PC-3 (cell line): ENCODE results near the gene TNFSF9. TPM values are rescaled to one million over a fixed set of nuclear protein-coding genes. Genes with fewer than 3 reads are reported as not detected.

ENCODE experiments used
- ATAC-seq: fragments of 200-7000 bp; cut with Tn5 transposase; 2 replicates; pipeline ENCODE4 v1.9.1; 2020; ENCODE audit warnings: mild to moderate bottlenecking, moderate library complexity
- Bru-seq: library from RNA; stranded (reverse); fragments of 400-500 nt; gene quantifications from one replicate; lab custom pipeline; 2021; lab: Mats Ljungman, UMichigan
- BruChase-seq, 2 experiments: library from RNA; stranded (reverse); fragments of 400-500 nt; gene quantifications; one replicate each; lab custom pipeline; 2021; lab: Mats Ljungman, UMichigan
- BruUV-seq: library from RNA; stranded (reverse); fragments of 400-500 nt; replicated peaks from 2 replicates; lab custom pipeline; 2021; lab: Mats Ljungman, UMichigan
- CTCF ChIA-PET: fragments of 300-600 bp; sonication (Branson Sonifier 250); formaldehyde crosslinking; loops from one replicate; lab custom pipeline; 2022; ENCODE audit warnings: antibody characterized with exemption; lab: Charles Lee
- POLR2A ChIA-PET: fragments of 300-600 bp; sonication (Branson Sonifier 250); formaldehyde crosslinking; loops from one replicate; lab custom pipeline; 2022; ENCODE audit warnings: antibody characterized with exemption; ENCODE audit not compliant: unreplicated experiment; lab: Charles Lee
- DNase-seq: peaks from one replicate; pipeline ENCODE4 v3.0.0-alpha.2; 2015
- H2AFZ ChIP-seq: fragments of 300-600 bp; sonication (generic); 2 replicates; pipeline ENCODE4 v1.6.0; 2016; ENCODE audit warnings: antibody characterized with exemption, low read length
- H3F3A ChIP-seq: fragments of 300-600 bp; sonication (generic); one replicate; pipeline ENCODE4 v1.6.0; 2017; ENCODE audit warnings: antibody characterized with exemption, low read length, control low read depth, mild to moderate bottlenecking; ENCODE audit not compliant: unreplicated experiment
- H3K27ac ChIP-seq: fragments of 300-600 bp; sonication (generic); 2 replicates; pipeline ENCODE4 v1.5.1; 2016; ENCODE audit warnings: mild to moderate bottlenecking, low read length
- H3K27me3 ChIP-seq: fragments of 300-600 bp; sonication (generic); 2 replicates; pipeline ENCODE4 v1.6.1; 2016; ENCODE audit warnings: low read length, mixed read lengths
- H3K36me3 ChIP-seq: fragments of 300-600 bp; sonication (generic); 2 replicates; pipeline ENCODE4 v1.6.1; 2016; ENCODE audit warnings: low read depth, mixed run types, low read length, mixed read lengths
- H3K4me1 ChIP-seq: fragments of 300-600 bp; sonication (generic); 2 replicates; pipeline ENCODE4 v1.5.1; 2016; ENCODE audit warnings: low read length; ENCODE audit not compliant: insufficient read depth
- H3K4me2 ChIP-seq: fragments of 300-600 bp; sonication (generic); 2 replicates; pipeline ENCODE4 v1.6.0; 2016; ENCODE audit warnings: low read length
- H3K4me3 ChIP-seq: fragments of 300-600 bp; sonication (generic); 2 replicates; pipeline ENCODE4 v1.5.1; 2016; ENCODE audit warnings: mild to moderate bottlenecking, low read length, mixed read lengths
- H3K79me2 ChIP-seq: fragments of 300-600 bp; sonication (generic); 2 replicates; pipeline ENCODE4 v1.6.1; 2017; ENCODE audit warnings: low read length, mixed read lengths
- H3K9ac ChIP-seq: fragments of 300-600 bp; sonication (generic); 2 replicates; pipeline ENCODE4 v1.6.0; 2016; ENCODE audit warnings: mild to moderate bottlenecking, low read length
- H3K9me2 ChIP-seq: fragments of 300-600 bp; sonication (generic); replicated peaks from 2 replicates; pipeline ENCODE4 v1.6.1; 2016; ENCODE audit warnings: mixed run types, low read length, mixed read lengths
- H3K9me3 ChIP-seq: fragments of 300-600 bp; sonication (generic); 2 replicates; pipeline ENCODE4 v1.6.1; 2016; ENCODE audit warnings: low read length, mixed read lengths
- H4K20me1 ChIP-seq: fragments of 300-600 bp; sonication (generic); 2 replicates; pipeline ENCODE4 v1.6.1; 2016; ENCODE audit warnings: low read length, mixed read lengths
- EZH2 ChIP-seq: fragments of 300-600 bp; sonication (generic); IDR thresholded peaks from one replicate; pipeline ENCODE4 v1.6.1; 2017; ENCODE audit warnings: antibody characterized with exemption, mild to moderate bottlenecking, low read length; ENCODE audit not compliant: unreplicated experiment
- EZH2phosphoT487 ChIP-seq: fragments of 300-600 bp; sonication (generic); IDR thresholded peaks from 2 replicates; pipeline ENCODE4 v1.6.1; 2018; ENCODE audit warnings: mild to moderate bottlenecking, antibody characterized with exemption, low read length, borderline replicate concordance
- intact Hi-C: fragments of 100-400 bp; cut with micrococcal nuclease; formaldehyde crosslinking; loops from 2 replicates; pipeline ENCODE4 v1.9.0; 2023
- long read RNA-seq: library from polyadenylated mRNA; unstranded; transcript quantifications from one replicate; pipeline ENCODE4 v2.0.0, GENCODE V29; 2021; ENCODE audit not compliant: unreplicated experiment
- total RNA-seq: library from RNA; depleted of rRNA; stranded (reverse); fragments of >200 nt; gene quantifications from 2 replicates; pipeline ENCODE4 v1.2.3, GENCODE V29; 2014; rRNA removed
- TF ChIP-seq, protein P1 (sequence below): fragments of 300-600 bp; sonication (generic); conservative IDR thresholded peaks from 2 replicates; pipeline ENCODE4 v1.5.1; 2017; ENCODE audit warnings: antibody characterized with exemption, low read depth, mild to moderate bottlenecking, low read length

TNFSF9 gene, protein sequence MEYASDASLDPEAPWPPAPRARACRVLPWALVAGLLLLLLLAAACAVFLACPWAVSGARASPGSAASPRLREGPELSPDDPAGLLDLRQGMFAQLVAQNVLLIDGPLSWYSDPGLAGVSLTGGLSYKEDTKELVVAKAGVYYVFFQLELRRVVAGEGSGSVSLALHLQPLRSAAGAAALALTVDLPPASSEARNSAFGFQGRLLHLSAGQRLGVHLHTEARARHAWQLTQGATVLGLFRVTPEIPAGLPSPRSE
- 9.6 and 12.5 TPM in 2 replicates for total RNA-seq
- percentile 33 among the genes with signal in this experiment for Bru-seq, nascent RNA
- percentile 43 among the genes with signal in this experiment for BruChase-seq, experiment 1, labeled RNA remaining after a 6-hour chase
- percentile 40 among the genes with signal in this experiment for BruChase-seq, experiment 2, labeled RNA remaining after a 2-hour chase
- long read RNA-seq, transcript TNFSF9-201 (3 exons, 1,665 nt) = major isoform, 5 of 6 reads
- long read RNA-seq, partial matches to known transcripts = 1 of 6 reads
- long read RNA-seq, other reads (novel, unspliced or antisense) = 0 of 6 reads

GRCh38 chr19:6530386-6531162, at the start of gene TNFSF9:
TSS of gene TNFSF9 (plus strand) at chr19:6531026. CDS start at chr19:6531037, 11 bp downstream.
- H3F3A ChIP-seq = no peaks in the 10 kb centered on the region
- peaks cover 24% of the 10 kb centered on the region for H3K4me1 ChIP-seq
- CTCF ChIA-PET = interaction anchor here (1.0 kb wide), 1 partner anchor 14 kb away, joined by 4 read pairs; no protein-coding TSS in a partner anchor
- H3K79me2 ChIP-seq = 0 out of 2 replicates have a peak, but pooled peaks cover 4% of the 10 kb centered on the region
- no peaks in the 10 kb centered on the region for H3K9me3 ChIP-seq
- no peak for TF ChIP-seq EZH2
- TF ChIP-seq, protein P1, sequence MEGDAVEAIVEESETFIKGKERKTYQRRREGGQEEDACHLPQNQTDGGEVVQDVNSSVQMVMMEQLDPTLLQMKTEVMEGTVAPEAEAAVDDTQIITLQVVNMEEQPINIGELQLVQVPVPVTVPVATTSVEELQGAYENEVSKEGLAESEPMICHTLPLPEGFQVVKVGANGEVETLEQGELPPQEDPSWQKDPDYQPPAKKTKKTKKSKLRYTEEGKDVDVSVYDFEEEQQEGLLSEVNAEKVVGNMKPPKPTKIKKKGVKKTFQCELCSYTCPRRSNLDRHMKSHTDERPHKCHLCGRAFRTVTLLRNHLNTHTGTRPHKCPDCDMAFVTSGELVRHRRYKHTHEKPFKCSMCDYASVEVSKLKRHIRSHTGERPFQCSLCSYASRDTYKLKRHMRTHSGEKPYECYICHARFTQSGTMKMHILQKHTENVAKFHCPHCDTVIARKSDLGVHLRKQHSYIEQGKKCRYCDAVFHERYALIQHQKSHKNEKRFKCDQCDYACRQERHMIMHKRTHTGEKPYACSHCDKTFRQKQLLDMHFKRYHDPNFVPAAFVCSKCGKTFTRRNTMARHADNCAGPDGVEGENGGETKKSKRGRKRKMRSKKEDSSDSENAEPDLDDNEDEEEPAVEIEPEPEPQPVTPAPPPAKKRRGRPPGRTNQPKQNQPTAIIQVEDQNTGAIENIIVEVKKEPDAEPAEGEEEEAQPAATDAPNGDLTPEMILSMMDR = no peak
- no peak for TF ChIP-seq EZH2phosphoT487
- POLR2A ChIA-PET = interaction anchor here (0.6 to 0.9 kb wide), 4 partner anchors 11 to 1167 kb away, joined by 3 to 8 read pairs (median 6); no protein-coding TSS in a partner anchor
- intact Hi-C loops = no loop called here
- ATAC-seq (peak; percentile 91), DNase-seq (peak; percentile 94)
- H4K20me1 ChIP-seq = no peaks in the 10 kb centered on the region
- no peaks in the 10 kb centered on the region for H3K27me3 ChIP-seq
- peak within 1 kb of the TSS; percentile 42 for H3K27ac ChIP-seq
- peak within 1 kb of the TSS; percentile 91 for H2AFZ ChIP-seq
- H3K36me3 ChIP-seq = peaks cover under 1% of the 10 kb centered on the region; the same call in 1 of the 2 replicates
- H3K9me2 ChIP-seq = no peaks in the 10 kb centered on the region
- TSS peak; percentile 72 for BruUV-seq
- peak within 1 kb of the TSS; percentile 92 for H3K4me2 ChIP-seq
- H3K4me3 ChIP-seq = peak within 1 kb of the TSS; percentile 81
- peak within 1 kb of the TSS; percentile 79 for H3K9ac ChIP-seq

GRCh38 chr19:6481541-6482342, 49.1 kb upstream of the TNFSF9 start, which contains the start of gene DENND1C:
TSS of gene DENND1C (minus strand) at chr19:6481787. CDS start at chr19:6481695, 92 bp downstream.
- intact Hi-C loops = no loop called here
- Histone ChIP-seq H3K9me2 (no peaks in the 10 kb centered on the region), H3F3A (no peaks in the 10 kb centered on the region), H3K9ac (no peak within 1 kb of the TSS), H3K36me3 (no peaks in the 10 kb centered on the region), H3K4me1 (no peaks in the 10 kb centered on the region), H2AFZ (no peak within 1 kb of the TSS), H3K79me2 (no peaks in the 10 kb centered on the region), H3K4me3 (no peak within 1 kb of the TSS), H3K4me2 (no peak within 1 kb of the TSS), H3K27ac (no peak within 1 kb of the TSS), H3K27me3 (no peaks in the 10 kb centered on the region), H3K9me3 (no peaks in the 10 kb centered on the region), H4K20me1 (no peaks in the 10 kb centered on the region)
- no peak for TF ChIP-seq EZH2
- TF ChIP-seq, protein P1 = peak; percentile 71
- TF ChIP-seq EZH2phosphoT487 = no peak
- peak; percentile 35 for DNase-seq
- ATAC-seq = peak; percentile 52
- ChIA-PET POLR2A (interaction anchor here (0.6 kb wide), 1 partner anchor 121 kb away, joined by 24 read pairs; no protein-coding TSS in a partner anchor), CTCF (no interaction called here)
- BruUV-seq = no TSS peak
